Bronchial epithelial cell (primary cell): ENCODE measurements around the gene RPL32. TPM values are rescaled to one million over a fixed set of nuclear protein-coding genes. Genes with fewer than 3 reads are reported as not detected.
A peak's percentile ranks its signal among the peaks of the same experiment; 100 is the strongest.
"Not testable (repeated sequence)": the region's sequence is repeated elsewhere in the genome, so short reads cannot be mapped to it uniquely, and the experiment has no call there.

ENCODE experiments used
- DNase-seq: peaks from one replicate; pipeline ENCODE4 v3.0.0-alpha.2; 2010; ENCODE audit warnings: low read depth
- FAIRE-seq: peaks from 2 replicates; lab custom pipeline; 2011; peaks lifted over from hg19 to GRCh38; lab: Jason Lieb, UNC
- H3K27me3 ChIP-seq: 2 replicates; pipeline ENCODE4 v1.5.1; 2011; ENCODE audit warnings: low read length; ENCODE audit not compliant: control insufficient read depth, insufficient read depth
- H3K36me3 ChIP-seq: 2 replicates; pipeline ENCODE4 v1.5.1; 2011; ENCODE audit warnings: low read length; ENCODE audit not compliant: control insufficient read depth, insufficient read depth
- H3K4me3 ChIP-seq: 2 replicates; pipeline ENCODE4 v1.5.1; 2011; ENCODE audit warnings: mild to moderate bottlenecking, low read depth, low read length, control low read depth
- total RNA-seq: library from RNA; depleted of rRNA; stranded (reverse); fragments of >200 nt; gene quantifications from 2 replicates; pipeline ENCODE4 v1.2.1, GENCODE V29; 2014
- TF ChIP-seq, protein P1 (sequence below): IDR thresholded peaks from 2 replicates; pipeline ENCODE4 v1.5.1; 2011; ENCODE audit warnings: mild to moderate bottlenecking, moderate library complexity, low read length, control low read depth, inconsistent platforms; ENCODE audit not compliant: insufficient read depth, severe bottlenecking

RPL32 gene
- total RNA-seq, 1 donor from 2014 or later: 2,605 TPM

DNA sequence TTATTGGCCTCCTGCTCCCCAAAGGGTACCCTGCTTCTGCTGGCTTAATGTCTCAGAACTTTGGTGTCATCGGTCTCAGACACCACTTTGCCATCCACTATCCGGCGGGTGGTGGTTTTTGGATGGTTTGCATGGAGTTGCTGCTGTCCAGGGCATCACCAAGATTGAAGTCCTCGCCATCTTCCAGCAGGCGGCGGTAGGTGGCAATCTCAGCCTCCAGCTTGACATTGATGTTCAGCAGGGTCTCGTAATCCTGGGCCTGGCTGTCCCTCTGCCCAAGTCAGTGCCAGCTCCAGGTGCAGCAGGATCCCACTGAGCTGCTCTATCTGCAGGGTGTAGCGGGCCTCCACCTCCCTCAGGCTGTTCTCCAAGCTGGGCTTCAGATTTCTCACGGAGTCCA, 54.0 kb downstream of the RPL32 start:
- not testable (repeated sequence) for H3K4me3 ChIP-seq, H3K36me3 ChIP-seq, FAIRE-seq, H3K27me3 ChIP-seq
- DNase-seq: peak; percentile 48
- TF ChIP-seq, protein P1, sequence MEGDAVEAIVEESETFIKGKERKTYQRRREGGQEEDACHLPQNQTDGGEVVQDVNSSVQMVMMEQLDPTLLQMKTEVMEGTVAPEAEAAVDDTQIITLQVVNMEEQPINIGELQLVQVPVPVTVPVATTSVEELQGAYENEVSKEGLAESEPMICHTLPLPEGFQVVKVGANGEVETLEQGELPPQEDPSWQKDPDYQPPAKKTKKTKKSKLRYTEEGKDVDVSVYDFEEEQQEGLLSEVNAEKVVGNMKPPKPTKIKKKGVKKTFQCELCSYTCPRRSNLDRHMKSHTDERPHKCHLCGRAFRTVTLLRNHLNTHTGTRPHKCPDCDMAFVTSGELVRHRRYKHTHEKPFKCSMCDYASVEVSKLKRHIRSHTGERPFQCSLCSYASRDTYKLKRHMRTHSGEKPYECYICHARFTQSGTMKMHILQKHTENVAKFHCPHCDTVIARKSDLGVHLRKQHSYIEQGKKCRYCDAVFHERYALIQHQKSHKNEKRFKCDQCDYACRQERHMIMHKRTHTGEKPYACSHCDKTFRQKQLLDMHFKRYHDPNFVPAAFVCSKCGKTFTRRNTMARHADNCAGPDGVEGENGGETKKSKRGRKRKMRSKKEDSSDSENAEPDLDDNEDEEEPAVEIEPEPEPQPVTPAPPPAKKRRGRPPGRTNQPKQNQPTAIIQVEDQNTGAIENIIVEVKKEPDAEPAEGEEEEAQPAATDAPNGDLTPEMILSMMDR: peak; percentile 70

DNA sequence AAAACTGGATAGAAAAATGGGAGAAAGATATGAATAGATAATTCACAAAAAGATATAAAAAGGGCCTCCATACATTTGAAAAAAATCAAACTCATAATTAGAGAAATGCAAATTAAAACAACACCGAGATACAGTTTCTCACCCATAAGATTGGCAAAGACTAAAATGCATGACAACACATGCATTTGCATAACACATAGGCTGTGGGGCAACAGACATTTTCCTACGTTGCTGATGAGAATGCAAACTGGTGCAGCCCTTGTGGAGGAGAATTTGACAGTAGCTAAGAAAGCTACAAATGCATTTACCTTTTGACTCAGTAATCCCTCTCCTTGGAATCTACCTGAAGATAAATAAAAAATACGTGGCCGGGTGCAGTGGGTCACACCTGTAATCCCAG, 56.3 kb downstream of the RPL32 start:
- DNase-seq (no peak), FAIRE-seq (no peak)
- TF ChIP-seq, protein P1: no peak
- Histone ChIP-seq H3K4me3 (no peak overlapping the region), H3K36me3 (no peaks in the 10 kb centered on the region), H3K27me3 (no peaks in the 10 kb centered on the region)

Other genes starting within 250 kb of the RPL32 start
- gene RAF1, start 177.4 kb downstream of the RPL32 start, total RNA-seq: 83.5 and 95.2 TPM in 2 replicates
- 19.0 and 43.8 TPM in 2 replicates for gene TMEM40, start 82.3 kb downstream of the RPL32 start, total RNA-seq
- 0.77 and 1.3 TPM in 2 replicates for gene CAND2, start 44.9 kb downstream of the RPL32 start, total RNA-seq
- gene IQSEC1, start 231.9 kb upstream of the RPL32 start, total RNA-seq: 5.8 and 6.6 TPM in 2 replicates